ENCODE data around the gene GRAMD1A. TPM values are rescaled to one million over a fixed set of nuclear protein-coding genes. Genes with fewer than 3 reads are reported as not detected.

Gene GRAMD1A
- polyA plus RNA-seq, 1 of the 3 experiments (the other 2 are of a cell fraction): 81.9 TPM

DNA sequence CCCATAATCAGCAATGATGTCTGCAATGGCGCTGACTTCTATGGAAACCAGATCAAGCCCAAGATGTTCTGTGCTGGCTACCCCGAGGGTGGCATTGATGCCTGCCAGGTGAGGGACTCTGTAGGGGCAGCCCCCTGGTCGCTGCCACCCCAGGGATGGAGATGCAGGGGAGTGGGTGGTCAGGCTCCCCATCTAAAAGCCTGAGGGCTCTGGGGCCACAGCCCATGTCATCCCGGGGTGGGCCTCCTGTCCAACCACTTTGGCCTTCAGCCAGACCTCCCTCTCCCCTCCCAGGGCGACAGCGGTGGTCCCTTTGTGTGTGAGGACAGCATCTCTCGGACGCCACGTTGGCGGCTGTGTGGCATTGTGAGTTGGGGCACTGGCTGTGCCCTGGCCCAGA lies 65.5 kb downstream of the GRAMD1A start (continued):
- TF ChIP-seq, protein P1, sequence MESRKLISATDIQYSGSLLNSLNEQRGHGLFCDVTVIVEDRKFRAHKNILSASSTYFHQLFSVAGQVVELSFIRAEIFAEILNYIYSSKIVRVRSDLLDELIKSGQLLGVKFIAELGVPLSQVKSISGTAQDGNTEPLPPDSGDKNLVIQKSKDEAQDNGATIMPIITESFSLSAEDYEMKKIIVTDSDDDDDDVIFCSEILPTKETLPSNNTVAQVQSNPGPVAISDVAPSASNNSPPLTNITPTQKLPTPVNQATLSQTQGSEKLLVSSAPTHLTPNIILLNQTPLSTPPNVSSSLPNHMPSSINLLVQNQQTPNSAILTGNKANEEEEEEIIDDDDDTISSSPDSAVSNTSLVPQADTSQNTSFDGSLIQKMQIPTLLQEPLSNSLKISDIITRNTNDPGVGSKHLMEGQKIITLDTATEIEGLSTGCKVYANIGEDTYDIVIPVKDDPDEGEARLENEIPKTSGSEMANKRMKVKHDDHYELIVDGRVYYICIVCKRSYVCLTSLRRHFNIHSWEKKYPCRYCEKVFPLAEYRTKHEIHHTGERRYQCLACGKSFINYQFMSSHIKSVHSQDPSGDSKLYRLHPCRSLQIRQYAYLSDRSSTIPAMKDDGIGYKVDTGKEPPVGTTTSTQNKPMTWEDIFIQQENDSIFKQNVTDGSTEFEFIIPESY (IDR thresholded peaks at IDR 0.05; ENCODE audit: borderline replicate concordance, low read depth): no peak
- TF ChIP-seq NFIC (IDR thresholded peaks at IDR 0.05; ENCODE audit: borderline replicate concordance): no peak

- Histone ChIP-seq H3K27me3 (ENCODE audit: insufficient read depth) (0 out of 2 replicates have a peak, but pooled peaks cover 9% of the 10 kb centered on the region), H3K9me2 (no peaks in the 10 kb centered on the region), H3K4me1 (ENCODE audit: control insufficient read depth in 1 of 2, insufficient read depth in 2 of 2, low read depth in 1 of 2, low read length in 1 of 2) (no peaks in the 10 kb centered on the region; a peak in 1 of 4 replicates), H3K4me3 (ENCODE audit: low read depth in 2 of 2, low read length in 1 of 2) (no peak overlapping the region), H3K36me3 (replicated peaks in 1 of 2; ENCODE audit: control insufficient read depth in 1 of 2, insufficient read depth in 2 of 2, low read length in 1 of 2) (no peaks in the 10 kb centered on the region), H3K9me3 (no peaks in the 10 kb centered on the region), H3K79me2 (ENCODE audit: insufficient read depth) (no peaks in the 10 kb centered on the region), H2AFZ (ENCODE audit: low read depth) (no peak overlapping the region), H3F3A (replicated peaks; ENCODE audit: insufficient read depth) (no peaks in the 10 kb centered on the region), H4K20me1 (ENCODE audit: insufficient read depth) (no peaks in the 10 kb centered on the region), H3K9ac (no peak overlapping the region), H3K4me2 (no peak overlapping the region), H3K27ac (ENCODE audit: low read depth in 2 of 2, low read length in 1 of 2) (no peak overlapping the region)
- 83% methylated on average over 14 of the region's 15 CpGs for WGBS (ENCODE audit: low lambda C conversion rate)
- DNase-seq: no peak
- CTCF ChIA-PET: interaction anchor here (0.8 to 3.0 kb wide), 25 partner anchors 9 to 271 kb away, joined by 3 to 65 read pairs (median 11); partner anchors contain the start of genes FXYD1, FXYD3, FXYD7 and LGI4
- no peak for TF ChIP-seq USF1 (IDR thresholded peaks at IDR 0.05; ENCODE audit: borderline replicate concordance, low read depth)
- POLR2A ChIA-PET: no interaction called here
These were observed 66.0 kb downstream of the GRAMD1A start for GRCh38 chr19:35066121-35066520.

GRCh38 chr19:35066691-35067563 lies 66.8 kb downstream of the GRAMD1A start:
- no peak overlapping the region for H3K9ac ChIP-seq
- no peaks in the 10 kb centered on the region for H3K79me2 ChIP-seq (ENCODE audit: insufficient read depth)
- no peak overlapping the region for H2AFZ ChIP-seq (ENCODE audit: low read depth)
- 29% methylated on average over 14 of the region's 14 CpGs for WGBS (ENCODE audit: low lambda C conversion rate)
- no peaks in the 10 kb centered on the region for H3K36me3 ChIP-seq (replicated peaks in 1 of 2; ENCODE audit: control insufficient read depth in 1 of 2, insufficient read depth in 2 of 2, low read length in 1 of 2)
- H3K9me2 ChIP-seq: no peaks in the 10 kb centered on the region
- CTCF ChIA-PET: interaction anchor here (0.5 to 3.0 kb wide), 46 partner anchors 8 to 301 kb away, joined by 3 to 65 read pairs (median 6); partner anchors contain the start of genes FXYD1, FXYD3, FXYD5 and FXYD7
- H3K4me3 ChIP-seq (ENCODE audit: low read depth in 2 of 2, low read length in 1 of 2): no peak overlapping the region; a peak in 1 of 4 replicates
- DNase-seq: peak; percentile 90
- H3K27me3 ChIP-seq (ENCODE audit: insufficient read depth): 0 out of 2 replicates have a peak, but pooled peaks cover 3% of the 10 kb centered on the region
- H3K4me2 ChIP-seq: no peak overlapping the region
- H4K20me1 ChIP-seq (ENCODE audit: insufficient read depth): no peaks in the 10 kb centered on the region
- POLR2A ChIA-PET: no interaction called here
- no peaks in the 10 kb centered on the region for H3K9me3 ChIP-seq
- no peaks in the 10 kb centered on the region; a peak in 1 of 4 replicates for H3K4me1 ChIP-seq (ENCODE audit: control insufficient read depth in 1 of 2, insufficient read depth in 2 of 2, low read depth in 1 of 2, low read length in 1 of 2)
- no peaks in the 10 kb centered on the region for H3F3A ChIP-seq (replicated peaks; ENCODE audit: insufficient read depth)
- H3K27ac ChIP-seq (ENCODE audit: low read depth in 2 of 2, low read length in 1 of 2): no peak overlapping the region
- TF ChIP-seq GATA2 (CRISPR knock-in tag; IDR thresholded peaks at IDR 0.05) (no peak), IRF3 (IDR thresholded peaks at IDR 0.05; ENCODE audit: low read depth, low read length) (no peak), YY1 (IDR thresholded peaks at IDR 0.05; ENCODE audit: low read depth) (no peak), SMC3 (IDR thresholded peaks at IDR 0.05; ENCODE audit: low read depth, low read length) (peak; percentile 87), POLR2AphosphoS5 (IDR thresholded peaks at IDR 0.05; ENCODE audit: low read depth, low read length) (no peak), RAD21 (IDR thresholded peaks at IDR 0.05; ENCODE audit: low read length) (peak; percentile 94), CHD2 (IDR thresholded peaks at IDR 0.05; ENCODE audit: low read length, partially characterized antibody) (no peak), EZH2phosphoT487 (IDR thresholded peaks at IDR 0.05; ENCODE audit: borderline replicate concordance, low read depth) (no peak)
- TF ChIP-seq, protein P2, sequence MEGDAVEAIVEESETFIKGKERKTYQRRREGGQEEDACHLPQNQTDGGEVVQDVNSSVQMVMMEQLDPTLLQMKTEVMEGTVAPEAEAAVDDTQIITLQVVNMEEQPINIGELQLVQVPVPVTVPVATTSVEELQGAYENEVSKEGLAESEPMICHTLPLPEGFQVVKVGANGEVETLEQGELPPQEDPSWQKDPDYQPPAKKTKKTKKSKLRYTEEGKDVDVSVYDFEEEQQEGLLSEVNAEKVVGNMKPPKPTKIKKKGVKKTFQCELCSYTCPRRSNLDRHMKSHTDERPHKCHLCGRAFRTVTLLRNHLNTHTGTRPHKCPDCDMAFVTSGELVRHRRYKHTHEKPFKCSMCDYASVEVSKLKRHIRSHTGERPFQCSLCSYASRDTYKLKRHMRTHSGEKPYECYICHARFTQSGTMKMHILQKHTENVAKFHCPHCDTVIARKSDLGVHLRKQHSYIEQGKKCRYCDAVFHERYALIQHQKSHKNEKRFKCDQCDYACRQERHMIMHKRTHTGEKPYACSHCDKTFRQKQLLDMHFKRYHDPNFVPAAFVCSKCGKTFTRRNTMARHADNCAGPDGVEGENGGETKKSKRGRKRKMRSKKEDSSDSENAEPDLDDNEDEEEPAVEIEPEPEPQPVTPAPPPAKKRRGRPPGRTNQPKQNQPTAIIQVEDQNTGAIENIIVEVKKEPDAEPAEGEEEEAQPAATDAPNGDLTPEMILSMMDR (IDR thresholded peaks at IDR 0.05): peak; percentile 94
- TF ChIP-seq, protein P3, sequence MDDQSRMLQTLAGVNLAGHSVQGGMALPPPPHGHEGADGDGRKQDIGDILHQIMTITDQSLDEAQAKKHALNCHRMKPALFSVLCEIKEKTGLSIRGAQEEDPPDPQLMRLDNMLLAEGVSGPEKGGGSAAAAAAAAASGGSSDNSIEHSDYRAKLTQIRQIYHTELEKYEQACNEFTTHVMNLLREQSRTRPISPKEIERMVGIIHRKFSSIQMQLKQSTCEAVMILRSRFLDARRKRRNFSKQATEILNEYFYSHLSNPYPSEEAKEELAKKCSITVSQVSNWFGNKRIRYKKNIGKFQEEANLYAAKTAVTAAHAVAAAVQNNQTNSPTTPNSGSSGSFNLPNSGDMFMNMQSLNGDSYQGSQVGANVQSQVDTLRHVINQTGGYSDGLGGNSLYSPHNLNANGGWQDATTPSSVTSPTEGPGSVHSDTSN (IDR thresholded peaks at IDR 0.05): no peak
- TF ChIP-seq, protein P1 (IDR thresholded peaks at IDR 0.05; ENCODE audit: borderline replicate concordance, low read depth): no peak

Data from SK-N-SH (cell line).